NCI-H1092 treated with DMSO at 0.1 percent for 48 hours (cell line): ENCODE data around the gene CFTR.
"Not testable (repeated sequence)": the region's sequence is repeated elsewhere in the genome, so short reads cannot be mapped to it uniquely, and the experiment has no call there.

Source experiments
- DNase-seq: peaks from one replicate; lab custom pipeline; 2025; lab: John Stamatoyannopoulos, UW

Gene CFTR

GRCh38 chr7:117495308-117495707, 15.5 kb downstream of the CFTR start:
- no peak for DNase-seq

DNA sequence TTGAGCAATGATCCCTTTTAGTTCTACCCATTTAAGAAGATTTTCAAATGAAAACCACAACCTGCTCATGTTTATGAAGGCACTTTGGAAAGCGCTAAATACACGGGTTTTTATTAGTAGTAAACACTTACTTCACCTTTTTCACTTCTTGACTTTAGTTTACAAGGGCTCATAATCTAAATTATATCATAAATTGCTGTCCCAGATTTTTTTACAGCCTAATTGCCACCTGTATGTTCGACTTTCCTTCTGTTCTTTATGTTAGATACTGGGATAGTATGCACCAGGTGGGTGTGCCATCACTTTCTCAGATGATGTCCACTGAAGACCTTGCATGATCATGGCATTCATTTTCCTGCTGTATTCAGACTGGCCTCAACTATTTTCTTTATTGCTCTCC, 22.5 kb downstream of the CFTR start:
- no peak for DNase-seq

DNA sequence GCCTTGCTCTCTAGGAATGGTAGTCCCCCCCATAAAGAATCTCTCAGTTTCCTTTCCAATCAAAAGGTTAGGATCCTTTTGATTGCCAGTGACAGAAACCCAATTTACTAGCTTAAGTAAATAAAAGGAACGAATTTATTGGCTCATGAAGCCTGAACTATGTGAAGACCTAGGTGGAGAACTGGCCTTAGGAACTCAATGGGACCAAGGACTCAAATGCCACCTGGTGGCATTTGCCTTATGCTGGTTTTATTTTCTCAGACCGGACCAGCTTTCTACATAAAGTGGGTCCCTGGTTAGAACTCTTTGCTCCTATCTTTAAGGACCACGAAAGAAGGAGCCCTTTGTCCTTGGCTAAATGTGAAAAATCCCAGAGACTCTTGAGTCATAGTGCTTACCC, 25.4 kb downstream of the CFTR start:
- no peak for DNase-seq

DNA sequence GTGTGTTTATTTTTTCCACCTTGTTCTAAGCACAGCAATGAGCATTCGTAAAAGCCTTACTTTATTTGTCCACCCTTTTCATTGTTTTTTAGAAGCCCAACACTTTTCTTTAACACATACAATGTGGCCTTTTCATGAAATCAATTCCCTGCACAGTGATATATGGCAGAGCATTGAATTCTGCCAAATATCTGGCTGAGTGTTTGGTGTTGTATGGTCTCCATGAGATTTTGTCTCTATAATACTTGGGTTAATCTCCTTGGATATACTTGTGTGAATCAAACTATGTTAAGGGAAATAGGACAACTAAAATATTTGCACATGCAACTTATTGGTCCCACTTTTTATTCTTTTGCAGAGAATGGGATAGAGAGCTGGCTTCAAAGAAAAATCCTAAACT, 28.9 kb downstream of the CFTR start:
- DNase-seq = no peak

- DNase-seq = not testable (repeated sequence)
Observed at GRCh38 chr7:117517194-117517593, 37.4 kb downstream of the CFTR start.

DNA sequence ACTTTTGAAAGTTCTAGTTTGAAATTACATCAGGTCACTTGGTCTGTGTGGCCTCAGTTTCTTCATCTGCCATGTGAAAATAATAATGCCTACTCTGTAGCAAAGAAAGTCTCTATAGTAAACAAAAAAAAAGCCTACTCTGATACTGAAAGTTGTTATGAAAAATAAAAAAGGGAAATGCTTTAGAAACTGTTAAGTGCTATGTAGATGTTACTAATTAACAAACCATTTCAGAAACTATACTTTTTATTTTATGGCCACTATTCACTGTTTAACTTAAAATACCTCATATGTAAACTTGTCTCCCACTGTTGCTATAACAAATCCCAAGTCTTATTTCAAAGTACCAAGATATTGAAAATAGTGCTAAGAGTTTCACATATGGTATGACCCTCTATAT, 50.6 kb downstream of the CFTR start:
- no peak for DNase-seq

GRCh38 chr7:117531595-117532244, 51.9 kb downstream of the CFTR start:
- no peak for DNase-seq

GRCh38 chr7:117538053-117538452, 58.2 kb downstream of the CFTR start:
- DNase-seq = no peak

GRCh38 chr7:117544061-117544460, 64.2 kb downstream of the CFTR start:
- no peak for DNase-seq

DNA sequence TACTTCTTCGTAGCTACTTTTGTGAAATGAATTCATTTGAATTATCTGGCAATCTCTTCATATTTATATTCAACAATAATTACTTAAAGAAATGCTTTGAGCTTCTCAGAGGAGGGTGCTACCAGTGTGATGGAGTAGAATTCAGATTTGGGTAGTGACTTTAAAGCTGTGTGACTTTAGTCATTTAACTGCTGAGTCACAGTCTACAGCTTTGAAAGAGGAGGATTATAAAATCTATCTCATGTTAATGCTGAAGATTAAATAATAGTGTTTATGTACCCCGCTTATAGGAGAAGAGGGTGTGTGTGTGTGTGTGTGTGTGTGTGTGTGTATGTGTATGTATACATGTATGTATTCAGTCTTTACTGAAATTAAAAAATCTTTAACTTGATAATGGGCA, 68.2 kb downstream of the CFTR start:
- DNase-seq = no peak

DNA sequence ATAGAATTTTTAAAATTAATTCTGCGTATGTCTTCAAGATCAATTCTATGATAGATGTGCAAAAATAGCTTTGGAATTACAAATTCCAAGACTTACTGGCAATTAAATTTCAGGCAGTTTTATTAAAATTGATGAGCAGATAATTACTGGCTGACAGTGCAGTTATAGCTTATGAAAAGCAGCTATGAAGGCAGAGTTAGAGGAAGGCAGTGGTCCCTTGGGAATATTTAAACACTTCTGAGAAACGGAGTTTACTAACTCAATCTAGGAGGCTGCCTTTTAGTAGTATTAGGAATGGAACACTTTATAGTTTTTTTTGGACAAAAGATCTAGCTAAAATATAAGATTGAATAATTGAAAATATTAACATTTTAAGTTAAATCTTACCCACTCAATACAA, 70.8 kb downstream of the CFTR start:
- no peak for DNase-seq

DNA sequence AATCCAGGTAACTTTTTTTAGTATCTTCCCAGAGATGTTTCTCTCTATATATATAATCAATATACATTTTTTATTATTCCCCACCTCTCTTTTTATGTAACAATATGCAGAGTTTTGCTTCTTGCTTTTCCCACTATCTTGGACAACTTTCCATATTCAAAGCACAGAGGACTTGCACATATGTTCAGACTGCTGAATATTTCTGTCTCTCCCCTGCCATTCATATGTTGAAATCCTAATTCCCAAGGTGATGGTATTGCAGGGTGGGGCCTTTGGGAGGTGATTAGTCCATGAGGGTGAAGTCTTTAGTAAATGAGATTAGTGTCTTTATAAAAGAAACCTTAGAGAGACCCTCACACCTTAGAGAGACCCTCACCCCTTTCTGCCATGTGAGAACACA, 72.8 kb downstream of the CFTR start:
- no peak for DNase-seq

GRCh38 chr7:117555260-117555659, 75.4 kb downstream of the CFTR start:
- no peak for DNase-seq

GRCh38 chr7:117559391-117559790, 79.6 kb downstream of the CFTR start:
- no peak for DNase-seq

- DNase-seq = no peak
Observed at GRCh38 chr7:117560030-117560429, 80.2 kb downstream of the CFTR start.

GRCh38 chr7:117562759-117563158, 82.9 kb downstream of the CFTR start:
- DNase-seq = no peak

DNA sequence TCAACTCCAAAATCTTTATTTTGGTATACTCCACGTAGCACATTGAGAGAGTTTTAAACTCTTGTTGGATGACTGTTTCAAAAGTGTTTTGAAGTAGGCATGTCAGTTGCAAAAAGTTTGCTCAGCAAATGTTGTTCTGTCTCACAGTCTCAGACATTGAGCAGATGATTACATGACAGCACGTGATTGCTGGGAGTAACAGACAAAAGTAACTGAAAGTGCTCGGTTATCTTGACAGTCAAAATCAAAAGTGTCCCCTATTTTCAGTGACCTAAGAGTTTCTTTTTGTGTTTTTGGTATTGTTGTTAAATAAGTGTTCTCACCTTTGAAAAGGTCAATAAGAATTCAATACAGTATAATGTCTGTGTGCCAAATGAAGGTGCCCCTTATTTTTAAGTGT, 84.3 kb downstream of the CFTR start:
- DNase-seq = no peak

GRCh38 chr7:117564627-117565026, 84.8 kb downstream of the CFTR start:
- DNase-seq = no peak

DNA sequence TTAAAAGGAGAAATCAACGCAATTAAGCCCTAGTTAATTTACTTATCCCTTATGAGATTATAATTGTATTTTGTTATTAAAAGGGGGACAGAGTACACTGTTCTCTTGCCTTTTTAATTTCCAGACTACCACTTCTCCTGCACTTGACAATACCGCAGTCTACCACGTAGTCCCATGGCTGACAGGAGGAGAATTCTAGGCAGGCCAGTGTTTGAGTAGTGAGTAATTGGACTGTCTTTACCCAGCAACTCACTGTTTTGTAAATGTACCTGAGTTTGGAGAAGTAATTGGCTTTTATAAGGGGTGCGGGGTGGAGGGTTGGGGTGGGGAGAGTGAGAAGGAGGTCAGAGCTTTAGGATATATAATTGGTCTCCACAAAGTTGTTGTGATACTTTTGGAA, 85.4 kb downstream of the CFTR start:
- no peak for DNase-seq

DNA sequence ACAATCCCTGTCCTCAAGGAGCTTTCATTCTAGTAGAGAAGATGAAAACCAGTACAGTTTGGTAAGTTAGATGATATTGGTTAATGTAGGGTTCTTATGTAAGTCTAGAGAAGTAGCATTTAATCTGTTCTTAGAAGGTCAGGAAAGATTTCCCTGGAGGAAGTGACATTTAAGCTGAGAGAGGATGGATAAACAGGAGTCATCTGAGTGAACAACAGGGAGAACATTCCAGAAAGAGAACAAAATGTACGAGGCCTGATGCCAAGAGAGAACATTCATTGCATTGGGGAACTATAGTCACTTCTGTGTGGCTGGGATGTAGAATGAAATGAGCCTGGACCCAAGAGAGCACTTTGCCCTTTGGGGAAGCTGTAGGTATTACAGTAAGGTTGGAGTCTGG, 88.0 kb downstream of the CFTR start:
- no peak for DNase-seq

- peak; percentile 33 for DNase-seq
Observed at GRCh38 chr7:117572856-117573620, 93.2 kb downstream of the CFTR start.

GRCh38 chr7:117581424-117581823, 101.6 kb downstream of the CFTR start:
- DNase-seq = no peak

- no peak for DNase-seq
Observed at GRCh38 chr7:117582219-117582704, 102.4 kb downstream of the CFTR start.

DNA sequence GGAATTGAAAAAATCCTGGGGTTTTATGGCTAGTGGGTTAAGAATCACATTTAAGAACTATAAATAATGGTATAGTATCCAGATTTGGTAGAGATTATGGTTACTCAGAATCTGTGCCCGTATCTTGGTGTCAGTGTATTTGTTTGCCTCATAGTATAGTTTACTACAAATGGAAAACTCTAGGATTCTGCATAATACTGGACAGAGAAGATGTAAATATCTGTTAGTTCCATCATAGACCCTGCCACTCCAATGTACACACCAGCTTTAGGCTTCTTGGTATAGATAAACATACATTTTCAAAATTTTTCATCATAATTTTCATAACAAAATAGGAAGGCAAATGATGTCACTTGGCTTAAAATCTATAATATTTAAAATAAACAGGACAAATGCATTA, 108.1 kb downstream of the CFTR start:
- DNase-seq = no peak
